ENCODE measurements around the gene UBE3B. TPM values are rescaled to one million over a fixed set of nuclear protein-coding genes. Genes with fewer than 3 reads are reported as not detected.

The UBE3B gene
- total and polyA plus RNA-seq, 9 donors: 12.1 to 53.4 (median 33.2) TPM

GRCh38 chr12:109447482-109447881, 30.0 kb upstream of the UBE3B start:
- intact Hi-C loops (cut with DNase I): no loop called here
- Histone ChIP-seq H3K36me3 (no peaks in the 10 kb centered on the region), H3K9me3 (no peaks in the 10 kb centered on the region), H3K27me3 (no peaks in the 10 kb centered on the region), H3K4me3 (no peak overlapping the region), H3K4me1 (ENCODE audit: insufficient read depth) (no peaks in the 10 kb centered on the region), H3K27ac (no peak overlapping the region)
- TF ChIP-seq POLR2A (IDR thresholded peaks at IDR 0.05) (no peak), CTCF (IDR thresholded peaks at IDR 0.05) (no peak), EP300 (IDR thresholded peaks at IDR 0.05) (no peak)
- DNase-seq: no peak
- WGBS, 3 donors: 72 to 83% (median 77%) methylated on average over 9 of the region's 9 CpGs

- DNase-seq: no peak
- 67 to 86% (median 72%) methylated on average over 5 of the region's 5 CpGs for WGBS, 3 donors
- Histone ChIP-seq H3K27me3 (no peaks in the 10 kb centered on the region), H3K27ac (no peak overlapping the region), H3K4me1 (ENCODE audit: insufficient read depth) (no peaks in the 10 kb centered on the region), H3K9me3 (no peaks in the 10 kb centered on the region), H3K4me3 (no peak overlapping the region), H3K36me3 (no peaks in the 10 kb centered on the region)
- intact Hi-C loops (cut with DNase I): no loop called here
- TF ChIP-seq CTCF (IDR thresholded peaks at IDR 0.05) (no peak), POLR2A (IDR thresholded peaks at IDR 0.05) (no peak), EP300 (IDR thresholded peaks at IDR 0.05) (no peak)
Observed at GRCh38 chr12:109448272-109448671, 29.2 kb upstream of the UBE3B start.

- no peak for TF ChIP-seq POLR2A (IDR thresholded peaks at IDR 0.05)
- TF ChIP-seq EP300 (IDR thresholded peaks at IDR 0.05): no peak
- TF ChIP-seq CTCF (IDR thresholded peaks at IDR 0.05): no peak
- WGBS, 3 donors: 93 to 94% (median 94%) methylated on average over 8 of the region's 8 CpGs
- intact Hi-C loops (cut with DNase I): no loop called here
- no peak for DNase-seq
- H3K4me3 ChIP-seq: no peak overlapping the region
- no peaks in the 10 kb centered on the region for H3K4me1 ChIP-seq (ENCODE audit: insufficient read depth)
- H3K36me3 ChIP-seq: no peaks in the 10 kb centered on the region
- H3K9me3 ChIP-seq: no peaks in the 10 kb centered on the region
- H3K27me3 ChIP-seq: no peaks in the 10 kb centered on the region
- no peak overlapping the region for H3K27ac ChIP-seq
Observed at GRCh38 chr12:109448707-109449390, 28.6 kb upstream of the UBE3B start.

GRCh38 chr12:109449845-109450532, 27.4 kb upstream of the UBE3B start:
- H3K27me3 ChIP-seq: no peaks in the 10 kb centered on the region
- intact Hi-C loops (cut with DNase I): no loop called here
- no peak for DNase-seq
- WGBS, 3 donors: 83 to 88% (median 84%) methylated on average over 16 of the region's 16 CpGs
- no peak for TF ChIP-seq EP300 (IDR thresholded peaks at IDR 0.05)
- TF ChIP-seq POLR2A (IDR thresholded peaks at IDR 0.05): no peak
- no peak for TF ChIP-seq CTCF (IDR thresholded peaks at IDR 0.05)
- no peak overlapping the region for H3K4me3 ChIP-seq
- no peak overlapping the region for H3K27ac ChIP-seq
- no peaks in the 10 kb centered on the region for H3K36me3 ChIP-seq
- no peaks in the 10 kb centered on the region for H3K4me1 ChIP-seq (ENCODE audit: insufficient read depth)
- H3K9me3 ChIP-seq: no peaks in the 10 kb centered on the region
